Stimulated activated CD8-positive, alpha-beta memory T cell treated with anti-CD3 and anti-CD28 coated beads, Interleukin-15, amount 100 ng/mL, for 48 hours (primary cell): Measurements from ENCODE around the gene ASPSCR1.

Experiments
- DNase-seq, 2 donors: peaks; one replicate each; pipeline ENCODE4 v3.0.0-alpha.2; 2020; ENCODE audit warnings: low read depth in 2 of 2

ASPSCR1 gene

GRCh38 chr17:81977211-81977808 is at the start of gene ASPSCR1:
TSS of gene ASPSCR1 (plus strand) at chr17:81977629. CDS start at chr17:81977647, 18 bp downstream.
- DNase-seq = peak; percentile 81 to 86

GRCh38 chr17:81927653-81928543 is 49.5 kb upstream of the ASPSCR1 start, which contains the start of gene MAFG:
TSS of gene MAFG (minus strand) at chr17:81927735. CDS start at chr17:81923185, 4,550 bp downstream.
- DNase-seq = peak; percentile 83 to 87

GRCh38 chr17:81928544-81929252 is 48.7 kb upstream of the ASPSCR1 start:
- no peak for DNase-seq

GRCh38 chr17:81929253-81930141 is 47.9 kb upstream of the ASPSCR1 start:
- DNase-seq = no peak

GRCh38 chr17:81930142-81931125 is 47.0 kb upstream of the ASPSCR1 start:
- DNase-seq = no peak

GRCh38 chr17:81931189-81931556 is 46.3 kb upstream of the ASPSCR1 start:
- DNase-seq = no peak

GRCh38 chr17:81931557-81932332 is 45.7 kb upstream of the ASPSCR1 start:
- no peak for DNase-seq

- no peak for DNase-seq
These were observed 45.0 kb upstream of the ASPSCR1 start for GRCh38 chr17:81932333-81932983.

GRCh38 chr17:81933178-81933699 is 44.2 kb upstream of the ASPSCR1 start:
- DNase-seq = no peak

- no peak for DNase-seq
These were observed 43.2 kb upstream of the ASPSCR1 start for GRCh38 chr17:81934098-81934757.

- no peak for DNase-seq
These were observed 42.4 kb upstream of the ASPSCR1 start for GRCh38 chr17:81934850-81935708.

- no peak for DNase-seq
These were observed 41.7 kb upstream of the ASPSCR1 start for GRCh38 chr17:81935709-81936084.

GRCh38 chr17:81939218-81939617 is 38.2 kb upstream of the ASPSCR1 start:
- no peak for DNase-seq

- no peak for DNase-seq
These were observed 37.5 kb upstream of the ASPSCR1 start for GRCh38 chr17:81939881-81940385.

GRCh38 chr17:81940538-81941483 is 36.6 kb upstream of the ASPSCR1 start:
- no peak for DNase-seq
